HepG2 (cell line): ENCODE measurements around the gene BTBD1. TPM values are rescaled to one million over a fixed set of nuclear protein-coding genes. Genes with fewer than 3 reads are reported as not detected.

Experiments
- MAFG ChIP-seq: sonication (generic); formaldehyde crosslinking; IDR thresholded peaks from 2 replicates; pipeline ENCODE4 v1.5.1; 2020; ENCODE audit warnings: mild to moderate bottlenecking, missing genetic modification reagents
- NKX3-1 ChIP-seq: sonication (generic); formaldehyde crosslinking; IDR thresholded peaks from 2 replicates; pipeline ENCODE4 v1.5.0; 2020; ENCODE audit warnings: missing genetic modification reagents
- PHF20 ChIP-seq: sonication (generic); formaldehyde crosslinking; IDR thresholded peaks from 2 replicates; pipeline ENCODE4 v1.5.0; 2020; ENCODE audit warnings: mild to moderate bottlenecking, missing genetic modification reagents
- RARG ChIP-seq: sonication (generic); formaldehyde crosslinking; IDR thresholded peaks from 2 replicates; pipeline ENCODE4 v1.4.0; 2020; ENCODE audit warnings: low read depth, mild to moderate bottlenecking, missing genetic modification reagents
- THYN1 ChIP-seq: sonication (generic); formaldehyde crosslinking; IDR thresholded peaks from 2 replicates; pipeline ENCODE4 v1.8.1; 2023; ENCODE audit warnings: low read depth, mild to moderate bottlenecking, moderate library complexity, missing genetic modification reagents, borderline replicate concordance
- ZBTB1 ChIP-seq: sonication (generic); formaldehyde crosslinking; IDR thresholded peaks from 2 replicates; pipeline ENCODE4 v1.4.0; 2020; ENCODE audit warnings: missing genetic modification reagents, borderline replicate concordance
- ZFP62 ChIP-seq: sonication (generic); formaldehyde crosslinking; IDR thresholded peaks from 2 replicates; pipeline ENCODE4 v1.4.0; 2020; ENCODE audit warnings: missing genetic modification reagents
- ZNF253 ChIP-seq: sonication (generic); formaldehyde crosslinking; IDR thresholded peaks from 2 replicates; pipeline ENCODE4 v1.8.0; 2022; ENCODE audit warnings: mild to moderate bottlenecking, missing genetic modification reagents, borderline replicate concordance
- ZNF562 ChIP-seq: sonication (generic); formaldehyde crosslinking; IDR thresholded peaks from 2 replicates; pipeline ENCODE4 v1.8.0; 2022; ENCODE audit warnings: missing genetic modification reagents, borderline replicate concordance
- ZNF75D ChIP-seq: sonication (generic); formaldehyde crosslinking; IDR thresholded peaks from 2 replicates; pipeline ENCODE4 v1.8.1; 2023; ENCODE audit warnings: missing genetic modification reagents, mild to moderate bottlenecking, borderline replicate concordance
- ZSCAN9 ChIP-seq: IDR thresholded peaks from 2 replicates; pipeline ENCODE4 v1.6.1; 2016; ENCODE audit warnings: borderline replicate concordance
- polyA plus RNA-seq, 8 experiments: library from polyadenylated mRNA; depleted of rRNA in 3 of 8; stranded (reverse) in 7 of 8; unstranded in 1 of 8; fragments of >200 nt; fragmentation: Illumina TruSeq in 4 of 8; extraction: Trizol in 4 of 8; gene quantifications; 2 replicates each; pipeline versions ENCODE4 v1.2.1 to v1.2.3, GENCODE V29; 2011 to 2016; ENCODE audit warnings: low read depth in 4 of 8, missing spikeins in 1 of 8, mixed read lengths in 1 of 8; ENCODE audit not compliant: insufficient read depth in 1 of 8
- total RNA-seq, 5 experiments: library from RNA; depleted of rRNA; stranded (reverse); fragments of >200 nt; fragmentation: Illumina TruSeq; extraction: Trizol; gene quantifications; 2 replicates each; pipeline ENCODE4 v1.2.3, GENCODE V29; 2016; ENCODE audit warnings: low read depth in 1 of 5
- TF ChIP-seq, protein P1 (sequence below): sonication (generic); formaldehyde crosslinking; IDR thresholded peaks from 2 replicates; pipeline ENCODE4 v1.4.0; 2020; ENCODE audit warnings: missing genetic modification reagents, mild to moderate bottlenecking, borderline replicate concordance
- TF ChIP-seq, protein P2 (sequence below): sonication (generic); formaldehyde crosslinking; IDR thresholded peaks from 2 replicates; pipeline ENCODE4 v1.4.0; 2020; ENCODE audit warnings: missing genetic modification reagents; ENCODE audit errors: not compliant biosample characterization
- TF ChIP-seq, protein P3 (sequence below): sonication (generic); formaldehyde crosslinking; IDR thresholded peaks from 2 replicates; pipeline ENCODE4 v1.5.0; 2020; ENCODE audit warnings: missing genetic modification reagents
- TF ChIP-seq, protein P4 (sequence below), 2 experiments: sonication (generic) in 1 of 2; formaldehyde crosslinking in 1 of 2; IDR thresholded peaks; 2 replicates each; pipeline versions ENCODE4 v1.4.0 to v1.6.1; 2016 to 2020; ENCODE audit warnings: borderline replicate concordance in 1 of 2, low read depth in 1 of 2, mild to moderate bottlenecking in 1 of 2, missing genetic modification reagents in 1 of 2
- TF ChIP-seq, protein P5 (sequence below): sonication (generic); formaldehyde crosslinking; IDR thresholded peaks from 2 replicates; pipeline ENCODE4 v1.8.0; 2022; ENCODE audit warnings: mild to moderate bottlenecking, missing genetic modification reagents; ENCODE audit not compliant: insufficient replicate concordance

BTBD1 gene
- total and polyA plus RNA-seq, 2 of the 13 experiments (the other 11 are each of a cell fraction or from before 2014, with no cell fraction given), result 32.1 to 53.9 TPM

DNA sequence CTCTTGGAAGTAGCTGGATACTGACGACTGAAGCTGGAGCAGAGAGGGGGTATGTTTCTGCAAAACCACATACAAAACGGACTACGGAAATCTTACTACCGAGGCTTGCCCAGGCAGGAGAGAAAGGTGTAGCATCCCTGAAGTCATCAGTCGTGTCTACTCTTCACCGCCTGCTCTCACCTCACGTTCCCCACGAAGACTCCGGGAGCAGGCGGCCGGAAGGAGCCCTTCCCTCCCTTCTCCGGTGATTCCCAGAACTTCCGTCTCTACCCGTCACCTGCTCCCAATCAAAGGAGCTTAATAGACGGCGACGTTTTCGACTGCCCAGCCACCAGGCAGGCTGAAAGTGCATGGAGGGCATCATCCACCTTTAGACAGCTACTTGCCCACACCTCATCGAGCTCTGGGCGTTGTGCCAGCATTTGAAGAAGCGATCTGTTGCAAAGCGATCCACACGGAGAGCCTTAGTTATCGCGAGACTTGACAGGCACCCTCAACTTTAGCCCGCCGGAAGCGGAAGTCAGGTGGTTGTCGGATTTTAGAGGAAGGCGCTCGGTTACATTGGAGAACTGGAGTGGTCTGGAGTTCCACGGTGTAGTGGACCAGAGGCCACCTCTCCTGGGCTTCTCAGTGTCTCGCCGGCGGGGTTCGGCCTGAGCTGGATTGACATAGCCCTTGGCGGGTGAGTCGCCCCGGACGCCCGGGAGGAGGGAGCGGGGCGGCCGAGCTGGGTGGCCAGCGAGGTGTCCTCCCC lies 81.2 kb downstream of the BTBD1 start, which contains the start of gene RAMAC (continued):
- TF ChIP-seq, protein P1, sequence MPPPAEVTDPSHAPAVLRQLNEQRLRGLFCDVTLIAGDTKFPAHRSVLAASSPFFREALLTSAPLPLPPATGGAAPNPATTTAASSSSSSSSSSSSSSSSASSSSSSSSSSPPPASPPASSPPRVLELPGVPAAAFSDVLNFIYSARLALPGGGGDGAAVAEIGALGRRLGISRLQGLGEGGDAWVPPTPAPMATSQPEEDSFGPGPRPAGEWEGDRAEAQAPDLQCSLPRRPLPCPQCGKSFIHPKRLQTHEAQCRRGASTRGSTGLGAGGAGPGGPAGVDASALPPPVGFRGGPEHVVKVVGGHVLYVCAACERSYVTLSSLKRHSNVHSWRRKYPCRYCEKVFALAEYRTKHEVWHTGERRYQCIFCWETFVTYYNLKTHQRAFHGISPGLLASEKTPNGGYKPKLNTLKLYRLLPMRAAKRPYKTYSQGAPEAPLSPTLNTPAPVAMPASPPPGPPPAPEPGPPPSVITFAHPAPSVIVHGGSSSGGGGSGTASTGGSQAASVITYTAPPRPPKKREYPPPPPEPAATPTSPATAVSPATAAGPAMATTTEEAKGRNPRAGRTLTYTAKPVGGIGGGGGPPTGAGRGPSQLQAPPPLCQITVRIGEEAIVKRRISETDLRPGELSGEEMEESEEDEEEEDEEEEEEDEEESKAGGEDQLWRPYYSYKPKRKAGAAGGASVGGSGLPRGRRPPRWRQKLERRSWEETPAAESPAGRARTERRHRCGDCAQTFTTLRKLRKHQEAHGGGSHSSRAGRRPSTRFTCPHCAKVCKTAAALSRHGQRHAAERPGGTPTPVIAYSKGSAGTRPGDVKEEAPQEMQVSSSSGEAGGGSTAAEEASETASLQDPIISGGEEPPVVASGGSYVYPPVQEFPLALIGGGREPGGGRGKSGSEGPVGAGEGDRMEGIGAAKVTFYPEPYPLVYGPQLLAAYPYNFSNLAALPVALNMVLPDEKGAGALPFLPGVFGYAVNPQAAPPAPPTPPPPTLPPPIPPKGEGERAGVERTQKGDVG (CRISPR knock-in tag), result 0 out of 2 replicates have a peak, but pooled peaks have one; percentile 19
- no peak for TF ChIP-seq RARG (CRISPR knock-in tag)
- TF ChIP-seq ZFP62 (CRISPR knock-in tag), result no peak
- no peak; the same call in 1 of the 2 replicates for TF ChIP-seq ZBTB1 (CRISPR knock-in tag)
- peak; percentile 86; the same call in 1 of the 2 replicates for TF ChIP-seq ZNF562 (CRISPR knock-in tag)
- TF ChIP-seq ZSCAN9 (CRISPR knock-in tag), result peak; percentile 66; the same call in 1 of the 2 replicates
- TF ChIP-seq ZNF253 (CRISPR knock-in tag), result peak; percentile 89; the same call in 1 of the 2 replicates
- peak; percentile 89; the same call in 1 of the 2 replicates for TF ChIP-seq NKX3-1 (CRISPR knock-in tag)
- TF ChIP-seq, protein P2, sequence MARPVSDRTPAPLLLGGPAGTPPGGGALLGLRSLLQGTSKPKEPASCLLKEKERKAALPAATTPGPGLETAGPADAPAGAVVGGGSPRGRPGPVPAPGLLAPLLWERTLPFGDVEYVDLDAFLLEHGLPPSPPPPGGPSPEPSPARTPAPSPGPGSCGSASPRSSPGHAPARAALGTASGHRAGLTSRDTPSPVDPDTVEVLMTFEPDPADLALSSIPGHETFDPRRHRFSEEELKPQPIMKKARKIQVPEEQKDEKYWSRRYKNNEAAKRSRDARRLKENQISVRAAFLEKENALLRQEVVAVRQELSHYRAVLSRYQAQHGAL, result peak; percentile 72
- TF ChIP-seq, protein P3, sequence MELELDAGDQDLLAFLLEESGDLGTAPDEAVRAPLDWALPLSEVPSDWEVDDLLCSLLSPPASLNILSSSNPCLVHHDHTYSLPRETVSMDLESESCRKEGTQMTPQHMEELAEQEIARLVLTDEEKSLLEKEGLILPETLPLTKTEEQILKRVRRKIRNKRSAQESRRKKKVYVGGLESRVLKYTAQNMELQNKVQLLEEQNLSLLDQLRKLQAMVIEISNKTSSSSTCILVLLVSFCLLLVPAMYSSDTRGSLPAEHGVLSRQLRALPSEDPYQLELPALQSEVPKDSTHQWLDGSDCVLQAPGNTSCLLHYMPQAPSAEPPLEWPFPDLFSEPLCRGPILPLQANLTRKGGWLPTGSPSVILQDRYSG (CRISPR knock-in tag), result peak; percentile 94; the same call in 1 of the 2 replicates
- no peak for TF ChIP-seq THYN1 (CRISPR knock-in tag)
- TF ChIP-seq ZNF75D (CRISPR knock-in tag), result 0 out of 2 replicates have a peak, but pooled peaks have one; percentile 16
- TF ChIP-seq MAFG (CRISPR knock-in tag), result no peak
- TF ChIP-seq, protein P4, sequence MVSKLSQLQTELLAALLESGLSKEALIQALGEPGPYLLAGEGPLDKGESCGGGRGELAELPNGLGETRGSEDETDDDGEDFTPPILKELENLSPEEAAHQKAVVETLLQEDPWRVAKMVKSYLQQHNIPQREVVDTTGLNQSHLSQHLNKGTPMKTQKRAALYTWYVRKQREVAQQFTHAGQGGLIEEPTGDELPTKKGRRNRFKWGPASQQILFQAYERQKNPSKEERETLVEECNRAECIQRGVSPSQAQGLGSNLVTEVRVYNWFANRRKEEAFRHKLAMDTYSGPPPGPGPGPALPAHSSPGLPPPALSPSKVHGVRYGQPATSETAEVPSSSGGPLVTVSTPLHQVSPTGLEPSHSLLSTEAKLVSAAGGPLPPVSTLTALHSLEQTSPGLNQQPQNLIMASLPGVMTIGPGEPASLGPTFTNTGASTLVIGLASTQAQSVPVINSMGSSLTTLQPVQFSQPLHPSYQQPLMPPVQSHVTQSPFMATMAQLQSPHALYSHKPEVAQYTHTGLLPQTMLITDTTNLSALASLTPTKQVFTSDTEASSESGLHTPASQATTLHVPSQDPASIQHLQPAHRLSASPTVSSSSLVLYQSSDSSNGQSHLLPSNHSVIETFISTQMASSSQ (IDR thresholded peaks at IDR 0.05; ENCODE audit: low read depth), result no peak
- TF ChIP-seq, protein P4 (CRISPR knock-in tag; IDR thresholded peaks at IDR 0.05; ENCODE audit: borderline replicate concordance), result no peak; the same call in 1 of the 2 replicates
- TF ChIP-seq, protein P5, sequence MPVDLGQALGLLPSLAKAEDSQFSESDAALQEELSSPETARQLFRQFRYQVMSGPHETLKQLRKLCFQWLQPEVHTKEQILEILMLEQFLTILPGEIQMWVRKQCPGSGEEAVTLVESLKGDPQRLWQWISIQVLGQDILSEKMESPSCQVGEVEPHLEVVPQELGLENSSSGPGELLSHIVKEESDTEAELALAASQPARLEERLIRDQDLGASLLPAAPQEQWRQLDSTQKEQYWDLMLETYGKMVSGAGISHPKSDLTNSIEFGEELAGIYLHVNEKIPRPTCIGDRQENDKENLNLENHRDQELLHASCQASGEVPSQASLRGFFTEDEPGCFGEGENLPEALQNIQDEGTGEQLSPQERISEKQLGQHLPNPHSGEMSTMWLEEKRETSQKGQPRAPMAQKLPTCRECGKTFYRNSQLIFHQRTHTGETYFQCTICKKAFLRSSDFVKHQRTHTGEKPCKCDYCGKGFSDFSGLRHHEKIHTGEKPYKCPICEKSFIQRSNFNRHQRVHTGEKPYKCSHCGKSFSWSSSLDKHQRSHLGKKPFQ (CRISPR knock-in tag), result peak; percentile 94
- TF ChIP-seq PHF20 (CRISPR knock-in tag), result peak; percentile 94
